GM19438 (cell line): ENCODE data around the gene STK32B.

Experiments used
- ATAC-seq: cut with Tn5 transposase; IDR thresholded peaks from one replicate; pipeline ENCODE4 v1.9.1; 2021; ENCODE audit warnings: low read depth; ENCODE audit not compliant: unreplicated experiment

STK32B gene

GRCh38 chr4:5330339-5330989, 279.2 kb downstream of the STK32B start:
- ATAC-seq = no peak

GRCh38 chr4:5337731-5338130, 286.5 kb downstream of the STK32B start:
- ATAC-seq = no peak

- ATAC-seq = no peak
These were observed 287.3 kb downstream of the STK32B start for GRCh38 chr4:5338531-5338930.

GRCh38 chr4:5340991-5341451, 289.7 kb downstream of the STK32B start:
- ATAC-seq = no peak

GRCh38 chr4:5341526-5341925, 290.2 kb downstream of the STK32B start:
- no peak for ATAC-seq

GRCh38 chr4:5355846-5356245, 304.6 kb downstream of the STK32B start:
- no peak for ATAC-seq

GRCh38 chr4:5357870-5358269, 306.6 kb downstream of the STK32B start:
- ATAC-seq = no peak

- no peak for ATAC-seq
These were observed 310.7 kb downstream of the STK32B start for GRCh38 chr4:5361968-5362367.

- ATAC-seq = no peak
These were observed 313.1 kb downstream of the STK32B start for GRCh38 chr4:5364406-5364805.

GRCh38 chr4:5365071-5366008, 314.1 kb downstream of the STK32B start:
- no peak for ATAC-seq

- ATAC-seq = no peak
These were observed 314.7 kb downstream of the STK32B start for GRCh38 chr4:5366009-5366386.

- ATAC-seq = no peak
These were observed 315.1 kb downstream of the STK32B start for GRCh38 chr4:5366421-5366820.

- no peak for ATAC-seq
These were observed 317.1 kb downstream of the STK32B start for GRCh38 chr4:5368426-5368825.

GRCh38 chr4:5370286-5370685, 319.0 kb downstream of the STK32B start:
- ATAC-seq = no peak

- no peak for ATAC-seq
These were observed 320.3 kb downstream of the STK32B start for GRCh38 chr4:5371415-5372190.

- ATAC-seq = no peak
These were observed 320.9 kb downstream of the STK32B start for GRCh38 chr4:5372198-5372597.

GRCh38 chr4:5373327-5373726, 322.0 kb downstream of the STK32B start:
- ATAC-seq = no peak

- ATAC-seq = no peak
These were observed 323.3 kb downstream of the STK32B start for GRCh38 chr4:5374592-5374991.

GRCh38 chr4:5374994-5375393, 323.7 kb downstream of the STK32B start:
- no peak for ATAC-seq

GRCh38 chr4:5376015-5376414, 324.7 kb downstream of the STK32B start:
- no peak for ATAC-seq

GRCh38 chr4:5378002-5378401, 326.7 kb downstream of the STK32B start:
- no peak for ATAC-seq
